Neuronal stem cell (in vitro differentiated cells): ENCODE measurements around the gene FKBP7.

Experiments used
- DNase-seq: peaks from one replicate; pipeline ENCODE4 v3.0.0-alpha.2; 2013; ENCODE audit warnings: low spot score
- H2AFZ ChIP-seq: one replicate; pipeline ENCODE4 v1.6.1; 2013; ENCODE audit warnings: mild to moderate bottlenecking, low read length, inconsistent platforms
- H2AK5ac ChIP-seq: 2 replicates; pipeline ENCODE4 v1.6.1; 2013; ENCODE audit warnings: low read depth, mild to moderate bottlenecking, inconsistent platforms, low read length, moderate library complexity, mixed read lengths
- H2BK120ac ChIP-seq: 2 replicates; pipeline ENCODE4 v1.6.1; 2013; ENCODE audit warnings: low read depth, mild to moderate bottlenecking, inconsistent platforms, low read length, moderate library complexity, mixed read lengths
- H2BK12ac ChIP-seq: one replicate; pipeline ENCODE4 v1.6.1; 2013; ENCODE audit warnings: low read length, inconsistent platforms
- H2BK15ac ChIP-seq: 2 replicates; pipeline ENCODE4 v1.6.1; 2013; ENCODE audit warnings: mild to moderate bottlenecking, low read length, inconsistent platforms, mixed read lengths
- H2BK5ac ChIP-seq: one replicate; pipeline ENCODE4 v1.6.1; 2013; ENCODE audit warnings: inconsistent platforms, mild to moderate bottlenecking, low read length, moderate library complexity
- H3K14ac ChIP-seq: one replicate; pipeline ENCODE4 v1.6.1; 2013; ENCODE audit warnings: low read length, inconsistent platforms
- H3K18ac ChIP-seq: 2 replicates; pipeline ENCODE4 v1.6.1; 2013; ENCODE audit warnings: low read length, inconsistent platforms
- H3K23ac ChIP-seq: 2 replicates; pipeline ENCODE4 v1.6.1; 2013; ENCODE audit warnings: low read depth, mild to moderate bottlenecking, mixed read lengths, low read length, inconsistent platforms; ENCODE audit not compliant: poor library complexity
- H3K27ac ChIP-seq: replicated peaks from 3 replicates; pipeline ENCODE4 v1.5.1; 2013; ENCODE audit warnings: low read length, inconsistent platforms
- H3K27me3 ChIP-seq, 3 experiments: 2 replicates each; pipeline ENCODE4 v1.6.1; 2013; ENCODE audit warnings: low read length in 3 of 3, mild to moderate bottlenecking in 2 of 3, inconsistent platforms in 1 of 3, low read depth in 1 of 3, mixed read lengths in 1 of 3, moderate library complexity in 1 of 3; ENCODE audit not compliant: control insufficient read depth in 3 of 3, insufficient read depth in 3 of 3
- H3K36me3 ChIP-seq, 2 donors: replicated peaks in 1 of 2; 2 replicates each; pipeline ENCODE4 v1.6.1; 2013; ENCODE audit warnings: low read length in 2 of 2; ENCODE audit not compliant: control insufficient read depth in 2 of 2, insufficient read depth in 2 of 2
- H3K4ac ChIP-seq: 2 replicates; pipeline ENCODE4 v1.6.1; 2013; ENCODE audit warnings: inconsistent platforms, mild to moderate bottlenecking, low read length, moderate library complexity
- H3K4me1 ChIP-seq, 2 donors: 1 replicate in 1 of 2; 2 replicates in 1 of 2; pipeline ENCODE4 v1.6.1; 2013; ENCODE audit warnings: low read length in 2 of 2, low read depth in 1 of 2; ENCODE audit not compliant: control insufficient read depth in 2 of 2, insufficient read depth in 1 of 2
- H3K4me2 ChIP-seq: one replicate; pipeline ENCODE4 v1.6.1; 2013; ENCODE audit warnings: mild to moderate bottlenecking, low read length, inconsistent platforms; ENCODE audit not compliant: insufficient read depth, poor library complexity, severe bottlenecking
- H3K4me3 ChIP-seq, 2 donors: 2 replicates each; pipeline ENCODE4 v1.5.1; 2013; ENCODE audit warnings: low read length in 2 of 2, mild to moderate bottlenecking in 2 of 2, inconsistent platforms in 1 of 2, moderate library complexity in 1 of 2
- H3K79me1 ChIP-seq: one replicate; pipeline ENCODE4 v1.6.1; 2013; ENCODE audit warnings: low read depth, mild to moderate bottlenecking, inconsistent platforms, low read length, moderate library complexity
- H3K9ac ChIP-seq: one replicate; pipeline ENCODE4 v1.6.1; 2013; ENCODE audit warnings: mild to moderate bottlenecking, low read depth, low read length, inconsistent platforms; ENCODE audit not compliant: poor library complexity
- H3K9me3 ChIP-seq, 2 donors: replicated peaks in 1 of 2; 2 replicates each; pipeline versions ENCODE3 to v1.6.1; 2013; ENCODE audit warnings: low read length in 2 of 2, mild to moderate bottlenecking in 2 of 2, inconsistent platforms in 1 of 2, low read depth in 1 of 2, mixed read lengths in 1 of 2, moderate library complexity in 1 of 2; ENCODE audit not compliant: control insufficient read depth in 2 of 2, insufficient read depth in 1 of 2
- H4K8ac ChIP-seq: one replicate; pipeline ENCODE4 v1.6.1; 2013; ENCODE audit warnings: low read depth, mild to moderate bottlenecking, inconsistent platforms, low read length, moderate library complexity
- H4K91ac ChIP-seq: one replicate; pipeline ENCODE4 v1.6.1; 2013; ENCODE audit warnings: low read length, low read depth, mild to moderate bottlenecking, inconsistent platforms; ENCODE audit not compliant: poor library complexity
- WGBS, 2 donors: extraction: QIAGEN DNeasy Blood & Tissue Kit; methylation state at CpG; one replicate each; pipeline ENCODE4 v1.1.7; 2013; ENCODE audit warnings: missing lambda C conversion rate in 2 of 2, mixed read lengths in 1 of 2; ENCODE audit not compliant: insufficient read length in 2 of 2, insufficient replicate concordance in 1 of 2; ENCODE audit errors: extremely low coverage in 2 of 2; 5-methylcytosine and 5-hydroxymethylcytosine counted together

The FKBP7 gene

DNA sequence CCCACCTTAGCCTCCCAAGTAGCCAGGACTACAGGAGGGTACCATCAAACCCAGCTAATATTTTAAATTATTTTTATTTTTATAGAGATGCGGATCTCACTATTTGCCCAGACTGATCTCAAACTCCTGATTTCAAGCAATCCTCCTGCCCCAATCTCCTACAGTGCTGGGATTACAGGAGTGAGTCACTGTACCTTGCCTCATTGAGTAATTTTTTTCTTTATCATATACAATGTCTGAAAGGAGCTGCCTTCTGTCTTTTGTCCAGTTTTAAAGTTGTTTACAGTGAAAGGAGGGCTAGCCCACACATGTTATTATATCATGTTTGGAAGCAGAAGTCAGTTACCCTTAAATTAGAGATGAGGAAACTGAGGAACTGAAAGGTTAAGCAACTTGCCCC, 60.0 kb downstream of the FKBP7 start:
- no peak overlapping the region for H2BK15ac ChIP-seq
- H4K8ac ChIP-seq = no peak overlapping the region
- H2BK5ac ChIP-seq = no peak overlapping the region
- no peak overlapping the region for H4K91ac ChIP-seq
- H2BK12ac ChIP-seq = no peak overlapping the region
- H3K4me1 ChIP-seq = peaks cover 0 to 3% of the 10 kb centered on the region in 2 donors
- no peak overlapping the region for H3K4ac ChIP-seq
- no peak overlapping the region for H2AK5ac ChIP-seq
- H3K4me3 ChIP-seq = no peak overlapping the region
- H3K23ac ChIP-seq = no peak overlapping the region
- H3K18ac ChIP-seq = no peak overlapping the region
- no peak overlapping the region for H3K14ac ChIP-seq
- no peaks in the 10 kb centered on the region for H3K79me1 ChIP-seq
- no peaks in the 10 kb centered on the region for H3K27me3 ChIP-seq
- H3K27ac ChIP-seq = no peak overlapping the region
- peaks cover 2 to 6% of the 10 kb centered on the region in 2 donors for H3K36me3 ChIP-seq
- no peak overlapping the region for H2AFZ ChIP-seq
- DNase-seq = no peak
- WGBS, 2 donors = no CpG with 5 or more reads among the region's 1 CpG
- H3K4me2 ChIP-seq = no peak overlapping the region
- no peaks in the 10 kb centered on the region for H3K9me3 ChIP-seq
- H3K9ac ChIP-seq = no peak overlapping the region
- H2BK120ac ChIP-seq = no peak overlapping the region

DNA sequence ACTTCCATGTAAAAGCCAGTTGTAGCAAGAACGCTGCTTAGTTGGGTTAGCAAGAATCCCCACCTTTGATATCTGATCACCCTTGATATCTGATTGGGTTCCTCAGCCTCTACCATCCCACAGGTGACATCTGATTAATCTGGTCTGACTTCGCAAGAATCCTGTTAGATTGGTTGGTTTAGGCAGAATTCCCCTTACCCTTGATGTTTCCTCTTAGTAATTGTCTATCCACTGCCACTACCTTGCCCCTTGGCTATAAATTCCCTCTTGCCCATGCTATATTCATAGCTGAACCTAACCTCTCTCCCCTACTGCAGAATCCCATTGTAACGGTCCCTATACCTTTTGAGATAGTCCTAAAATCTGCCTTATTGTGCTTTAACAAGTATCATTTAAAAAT, 60.5 kb downstream of the FKBP7 start:
- Histone ChIP-seq H3K4me2 (no peak overlapping the region), H3K4me1 (peaks cover 0 to 3% of the 10 kb centered on the region in 2 donors), H3K23ac (no peak overlapping the region), H3K4ac (no peak overlapping the region), H3K14ac (no peak overlapping the region), H3K4me3 (no peak overlapping the region), H4K8ac (no peak overlapping the region), H3K9ac (no peak overlapping the region), H3K79me1 (no peaks in the 10 kb centered on the region), H3K36me3 (peaks cover 2 to 6% of the 10 kb centered on the region in 2 donors), H2BK12ac (no peak overlapping the region), H2AK5ac (no peak overlapping the region), H3K27me3 (no peaks in the 10 kb centered on the region), H2BK120ac (no peak overlapping the region), H2BK15ac (no peak overlapping the region), H2AFZ (no peak overlapping the region), H2BK5ac (no peak overlapping the region), H3K18ac (no peak overlapping the region), H3K9me3 (no peaks in the 10 kb centered on the region), H4K91ac (no peak overlapping the region), H3K27ac (no peak overlapping the region)
- DNase-seq = no peak
- no CpG with 5 or more reads among the region's 3 CpGs for WGBS, 2 donors

DNA sequence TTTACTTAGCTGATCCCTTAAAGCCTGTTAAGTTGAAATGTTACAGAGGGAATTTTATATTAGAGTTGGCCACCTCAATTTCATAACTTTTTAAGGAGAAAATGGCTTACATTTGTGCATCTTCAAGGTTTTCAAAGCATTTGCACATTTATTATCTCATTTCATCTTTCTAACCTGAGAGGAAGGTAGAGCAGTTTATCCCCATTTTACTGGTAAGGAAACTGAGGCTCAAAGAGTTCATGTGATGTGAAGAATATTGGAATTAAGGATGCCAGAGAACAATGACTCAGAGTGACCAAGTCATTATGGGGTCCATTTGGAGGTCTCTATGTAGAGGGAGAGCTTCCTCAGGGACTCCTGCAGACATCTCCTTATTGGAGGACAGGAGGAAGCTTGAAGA, 62.4 kb downstream of the FKBP7 start:
- no peak overlapping the region for H2AFZ ChIP-seq
- no peak overlapping the region for H3K18ac ChIP-seq
- no peak overlapping the region for H2BK15ac ChIP-seq
- DNase-seq = no peak
- H4K8ac ChIP-seq = no peak overlapping the region
- no peaks in the 10 kb centered on the region for H3K79me1 ChIP-seq
- peaks cover 0 to 6% of the 10 kb centered on the region in 2 donors for H3K36me3 ChIP-seq
- H3K4me2 ChIP-seq = no peak overlapping the region
- H3K4me1 ChIP-seq = peaks cover 0 to 3% of the 10 kb centered on the region in 2 donors
- no peak overlapping the region for H3K23ac ChIP-seq
- no peak overlapping the region for H2BK120ac ChIP-seq
- no peak overlapping the region for H2BK5ac ChIP-seq
- H4K91ac ChIP-seq = no peak overlapping the region
- no peak overlapping the region for H2AK5ac ChIP-seq
- no peak overlapping the region for H3K4ac ChIP-seq
- no peak overlapping the region for H3K4me3 ChIP-seq
- no peak overlapping the region for H2BK12ac ChIP-seq
- no peaks in the 10 kb centered on the region for H3K9me3 ChIP-seq
- H3K9ac ChIP-seq = no peak overlapping the region
- no peak overlapping the region for H3K27ac ChIP-seq
- no peak overlapping the region for H3K14ac ChIP-seq
- H3K27me3 ChIP-seq = no peaks in the 10 kb centered on the region

DNA sequence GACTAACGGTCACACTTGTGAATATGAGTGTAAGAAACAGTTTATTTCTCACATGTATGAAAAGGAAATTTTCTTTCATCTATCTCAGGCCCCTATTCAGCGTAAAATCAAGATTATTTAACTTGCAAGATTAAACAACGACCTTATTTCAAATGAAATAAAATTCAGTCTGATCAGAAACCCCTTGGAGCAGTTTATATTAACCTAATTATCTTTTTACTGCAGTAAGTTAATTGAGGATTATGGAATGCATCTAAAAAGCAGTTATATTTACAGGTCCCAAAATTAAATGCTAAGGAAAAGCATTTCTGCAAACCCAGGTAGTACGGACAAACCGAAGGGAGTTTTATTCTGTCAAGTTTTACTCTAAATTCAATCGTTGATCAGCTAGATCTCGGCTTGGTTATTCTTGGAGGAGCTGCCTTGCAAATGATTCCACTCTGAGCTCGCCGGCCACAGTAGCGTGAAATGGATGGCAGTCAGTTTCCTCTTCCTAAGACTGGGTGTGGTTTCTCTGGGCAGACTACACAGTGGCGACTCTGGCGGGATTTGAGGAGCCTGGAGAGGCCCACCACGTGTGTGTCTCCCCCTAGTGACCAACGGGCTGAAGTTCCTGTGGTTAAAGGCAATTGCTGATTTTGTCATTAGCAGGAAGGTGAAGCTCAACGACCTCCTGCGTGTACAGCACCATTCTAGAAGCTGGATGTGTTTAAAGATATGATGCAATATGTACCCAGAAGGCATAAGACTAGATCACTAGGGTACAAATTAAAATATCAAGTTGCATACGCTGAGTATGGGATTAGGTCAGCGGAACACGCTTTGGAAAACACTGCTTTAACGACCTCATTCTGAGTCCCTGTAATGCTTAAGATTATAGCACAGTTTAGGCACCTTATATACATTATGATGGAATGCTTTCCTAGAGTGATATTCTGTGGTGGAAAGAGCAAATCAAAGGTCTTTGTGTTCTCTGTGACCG, 63.8 kb downstream of the FKBP7 start:
- no CpG with 5 or more reads among the region's 21 CpGs for WGBS, 2 donors
- no peaks in the 10 kb centered on the region for H3K9me3 ChIP-seq

More for the DNA sequence above, 63.8 kb downstream of the FKBP7 start:
- Histone ChIP-seq H3K18ac (no peak overlapping the region), H2BK15ac (no peak overlapping the region), H2BK12ac (no peak overlapping the region), H3K79me1 (no peaks in the 10 kb centered on the region), H2AFZ (peak overlapping the region; percentile 99), H3K9ac (no peak overlapping the region), H4K91ac (no peak overlapping the region), H3K36me3 (peaks cover 0 to 6% of the 10 kb centered on the region in 2 donors), H3K4me2 (peak overlapping the region; percentile 61), H3K4me3 (peak overlapping the region in 1 of 2 donors; percentile 55), H3K14ac (no peak overlapping the region), H3K27ac (no peak overlapping the region), H2BK120ac (no peak overlapping the region), H4K8ac (no peak overlapping the region), H3K4ac (no peak overlapping the region), H2AK5ac (no peak overlapping the region), H3K23ac (no peak overlapping the region), H2BK5ac (no peak overlapping the region), H3K27me3 (no peaks in the 10 kb centered on the region), H3K4me1 (peaks cover 0 to 3% of the 10 kb centered on the region in 2 donors)
- DNase-seq = peak; percentile 86
